Measurements from ENCODE around the gene GPD2.

DNA sequence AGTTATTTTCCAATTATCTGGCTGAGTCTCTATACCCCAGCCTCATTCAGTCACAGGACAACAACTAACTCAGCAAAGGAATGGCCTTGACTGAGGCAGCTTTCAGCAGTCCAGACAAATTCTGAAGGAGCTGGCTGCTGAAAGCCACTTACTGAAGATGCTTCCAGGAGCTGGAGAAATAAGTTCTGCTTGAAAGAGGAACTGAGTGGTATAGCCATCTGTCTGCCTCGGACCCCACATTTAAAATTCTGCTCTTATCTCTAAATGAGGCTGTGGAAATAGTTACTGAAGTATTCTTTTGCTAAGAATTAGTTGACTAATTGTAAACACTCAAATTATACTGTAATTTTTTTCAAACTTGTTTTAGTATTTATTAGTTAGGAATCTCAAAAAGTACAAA, 9.1 kb upstream of the GPD2 start:
- no peak for TF ChIP-seq POLR2A (IDR thresholded peaks at IDR 0.05; ENCODE audit: control extremely low read depth in 1 of 2, low read depth in 2 of 2, low read length in 2 of 2)
- TF ChIP-seq CHD1 (IDR thresholded peaks at IDR 0.05; ENCODE audit: low read depth, low read length) = no peak
- TF ChIP-seq EZH2 (IDR thresholded peaks at IDR 0.05; ENCODE audit: low read depth, low read length, severe bottlenecking) = no peak
- no peak for TF ChIP-seq TAF1 (IDR thresholded peaks at IDR 0.05; ENCODE audit: low read depth, low read length)
- TF ChIP-seq, protein P1, sequence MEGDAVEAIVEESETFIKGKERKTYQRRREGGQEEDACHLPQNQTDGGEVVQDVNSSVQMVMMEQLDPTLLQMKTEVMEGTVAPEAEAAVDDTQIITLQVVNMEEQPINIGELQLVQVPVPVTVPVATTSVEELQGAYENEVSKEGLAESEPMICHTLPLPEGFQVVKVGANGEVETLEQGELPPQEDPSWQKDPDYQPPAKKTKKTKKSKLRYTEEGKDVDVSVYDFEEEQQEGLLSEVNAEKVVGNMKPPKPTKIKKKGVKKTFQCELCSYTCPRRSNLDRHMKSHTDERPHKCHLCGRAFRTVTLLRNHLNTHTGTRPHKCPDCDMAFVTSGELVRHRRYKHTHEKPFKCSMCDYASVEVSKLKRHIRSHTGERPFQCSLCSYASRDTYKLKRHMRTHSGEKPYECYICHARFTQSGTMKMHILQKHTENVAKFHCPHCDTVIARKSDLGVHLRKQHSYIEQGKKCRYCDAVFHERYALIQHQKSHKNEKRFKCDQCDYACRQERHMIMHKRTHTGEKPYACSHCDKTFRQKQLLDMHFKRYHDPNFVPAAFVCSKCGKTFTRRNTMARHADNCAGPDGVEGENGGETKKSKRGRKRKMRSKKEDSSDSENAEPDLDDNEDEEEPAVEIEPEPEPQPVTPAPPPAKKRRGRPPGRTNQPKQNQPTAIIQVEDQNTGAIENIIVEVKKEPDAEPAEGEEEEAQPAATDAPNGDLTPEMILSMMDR (IDR thresholded peaks at IDR 0.05; ENCODE audit: control extremely low read depth in 1 of 3, insufficient read depth in 1 of 3, low read depth in 1 of 3, low read length in 3 of 3) = no peak
- TF ChIP-seq RXRA (IDR thresholded peaks at IDR 0.05; ENCODE audit: insufficient read depth, low read depth, low read length) = no peak
- no peak for TF ChIP-seq RAD21 (IDR thresholded peaks at IDR 0.05 in 1 of 2, conservative IDR thresholded peaks at IDR 0.05 in 1 of 2; ENCODE audit: low read depth in 2 of 2, low read length in 2 of 2)
- TF ChIP-seq, protein P2, sequence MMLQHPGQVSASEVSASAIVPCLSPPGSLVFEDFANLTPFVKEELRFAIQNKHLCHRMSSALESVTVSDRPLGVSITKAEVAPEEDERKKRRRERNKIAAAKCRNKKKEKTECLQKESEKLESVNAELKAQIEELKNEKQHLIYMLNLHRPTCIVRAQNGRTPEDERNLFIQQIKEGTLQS (IDR thresholded peaks at IDR 0.05; ENCODE audit: insufficient read depth, low read depth, low read length) = no peak
- TF ChIP-seq JUN (IDR thresholded peaks at IDR 0.05; ENCODE audit: low read depth, low read length) = no peak
- TF ChIP-seq, protein P3, sequence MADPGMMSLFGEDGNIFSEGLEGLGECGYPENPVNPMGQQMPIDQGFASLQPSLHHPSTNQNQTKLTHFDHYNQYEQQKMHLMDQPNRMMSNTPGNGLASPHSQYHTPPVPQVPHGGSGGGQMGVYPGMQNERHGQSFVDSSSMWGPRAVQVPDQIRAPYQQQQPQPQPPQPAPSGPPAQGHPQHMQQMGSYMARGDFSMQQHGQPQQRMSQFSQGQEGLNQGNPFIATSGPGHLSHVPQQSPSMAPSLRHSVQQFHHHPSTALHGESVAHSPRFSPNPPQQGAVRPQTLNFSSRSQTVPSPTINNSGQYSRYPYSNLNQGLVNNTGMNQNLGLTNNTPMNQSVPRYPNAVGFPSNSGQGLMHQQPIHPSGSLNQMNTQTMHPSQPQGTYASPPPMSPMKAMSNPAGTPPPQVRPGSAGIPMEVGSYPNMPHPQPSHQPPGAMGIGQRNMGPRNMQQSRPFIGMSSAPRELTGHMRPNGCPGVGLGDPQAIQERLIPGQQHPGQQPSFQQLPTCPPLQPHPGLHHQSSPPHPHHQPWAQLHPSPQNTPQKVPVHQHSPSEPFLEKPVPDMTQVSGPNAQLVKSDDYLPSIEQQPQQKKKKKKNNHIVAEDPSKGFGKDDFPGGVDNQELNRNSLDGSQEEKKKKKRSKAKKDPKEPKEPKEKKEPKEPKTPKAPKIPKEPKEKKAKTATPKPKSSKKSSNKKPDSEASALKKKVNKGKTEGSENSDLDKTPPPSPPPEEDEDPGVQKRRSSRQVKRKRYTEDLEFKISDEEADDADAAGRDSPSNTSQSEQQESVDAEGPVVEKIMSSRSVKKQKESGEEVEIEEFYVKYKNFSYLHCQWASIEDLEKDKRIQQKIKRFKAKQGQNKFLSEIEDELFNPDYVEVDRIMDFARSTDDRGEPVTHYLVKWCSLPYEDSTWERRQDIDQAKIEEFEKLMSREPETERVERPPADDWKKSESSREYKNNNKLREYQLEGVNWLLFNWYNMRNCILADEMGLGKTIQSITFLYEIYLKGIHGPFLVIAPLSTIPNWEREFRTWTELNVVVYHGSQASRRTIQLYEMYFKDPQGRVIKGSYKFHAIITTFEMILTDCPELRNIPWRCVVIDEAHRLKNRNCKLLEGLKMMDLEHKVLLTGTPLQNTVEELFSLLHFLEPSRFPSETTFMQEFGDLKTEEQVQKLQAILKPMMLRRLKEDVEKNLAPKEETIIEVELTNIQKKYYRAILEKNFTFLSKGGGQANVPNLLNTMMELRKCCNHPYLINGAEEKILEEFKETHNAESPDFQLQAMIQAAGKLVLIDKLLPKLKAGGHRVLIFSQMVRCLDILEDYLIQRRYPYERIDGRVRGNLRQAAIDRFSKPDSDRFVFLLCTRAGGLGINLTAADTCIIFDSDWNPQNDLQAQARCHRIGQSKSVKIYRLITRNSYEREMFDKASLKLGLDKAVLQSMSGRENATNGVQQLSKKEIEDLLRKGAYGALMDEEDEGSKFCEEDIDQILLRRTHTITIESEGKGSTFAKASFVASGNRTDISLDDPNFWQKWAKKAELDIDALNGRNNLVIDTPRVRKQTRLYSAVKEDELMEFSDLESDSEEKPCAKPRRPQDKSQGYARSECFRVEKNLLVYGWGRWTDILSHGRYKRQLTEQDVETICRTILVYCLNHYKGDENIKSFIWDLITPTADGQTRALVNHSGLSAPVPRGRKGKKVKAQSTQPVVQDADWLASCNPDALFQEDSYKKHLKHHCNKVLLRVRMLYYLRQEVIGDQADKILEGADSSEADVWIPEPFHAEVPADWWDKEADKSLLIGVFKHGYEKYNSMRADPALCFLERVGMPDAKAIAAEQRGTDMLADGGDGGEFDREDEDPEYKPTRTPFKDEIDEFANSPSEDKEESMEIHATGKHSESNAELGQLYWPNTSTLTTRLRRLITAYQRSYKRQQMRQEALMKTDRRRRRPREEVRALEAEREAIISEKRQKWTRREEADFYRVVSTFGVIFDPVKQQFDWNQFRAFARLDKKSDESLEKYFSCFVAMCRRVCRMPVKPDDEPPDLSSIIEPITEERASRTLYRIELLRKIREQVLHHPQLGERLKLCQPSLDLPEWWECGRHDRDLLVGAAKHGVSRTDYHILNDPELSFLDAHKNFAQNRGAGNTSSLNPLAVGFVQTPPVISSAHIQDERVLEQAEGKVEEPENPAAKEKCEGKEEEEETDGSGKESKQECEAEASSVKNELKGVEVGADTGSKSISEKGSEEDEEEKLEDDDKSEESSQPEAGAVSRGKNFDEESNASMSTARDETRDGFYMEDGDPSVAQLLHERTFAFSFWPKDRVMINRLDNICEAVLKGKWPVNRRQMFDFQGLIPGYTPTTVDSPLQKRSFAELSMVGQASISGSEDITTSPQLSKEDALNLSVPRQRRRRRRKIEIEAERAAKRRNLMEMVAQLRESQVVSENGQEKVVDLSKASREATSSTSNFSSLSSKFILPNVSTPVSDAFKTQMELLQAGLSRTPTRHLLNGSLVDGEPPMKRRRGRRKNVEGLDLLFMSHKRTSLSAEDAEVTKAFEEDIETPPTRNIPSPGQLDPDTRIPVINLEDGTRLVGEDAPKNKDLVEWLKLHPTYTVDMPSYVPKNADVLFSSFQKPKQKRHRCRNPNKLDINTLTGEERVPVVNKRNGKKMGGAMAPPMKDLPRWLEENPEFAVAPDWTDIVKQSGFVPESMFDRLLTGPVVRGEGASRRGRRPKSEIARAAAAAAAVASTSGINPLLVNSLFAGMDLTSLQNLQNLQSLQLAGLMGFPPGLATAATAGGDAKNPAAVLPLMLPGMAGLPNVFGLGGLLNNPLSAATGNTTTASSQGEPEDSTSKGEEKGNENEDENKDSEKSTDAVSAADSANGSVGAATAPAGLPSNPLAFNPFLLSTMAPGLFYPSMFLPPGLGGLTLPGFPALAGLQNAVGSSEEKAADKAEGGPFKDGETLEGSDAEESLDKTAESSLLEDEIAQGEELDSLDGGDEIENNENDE (IDR thresholded peaks at IDR 0.05; ENCODE audit: insufficient replicate concordance, low read length) = no peak

All from H1 (cell line).